GM23338 (cell line): ENCODE data around the gene ZSWIM5. TPM values are rescaled to one million over a fixed set of nuclear protein-coding genes. Genes with fewer than 3 reads are reported as not detected.

ENCODE experiments used
- ATAC-seq: fragments of 200-7000 bp; cut with Tn5 transposase; 3 replicates; pipeline ENCODE4 v1.9.1; 2020
- DNase-seq: peaks from one replicate; pipeline ENCODE4 v3.0.0-alpha.2; 2015; ENCODE audit warnings: low spot score
- H2AFZ ChIP-seq: fragments of 200-600 bp; sonication (generic); 2 replicates; pipeline ENCODE4 v1.8.0; 2016; ENCODE audit warnings: antibody characterized with exemption, mild to moderate bottlenecking, moderate library complexity
- H3F3A ChIP-seq: fragments of 200-600 bp; sonication (generic); replicated peaks from 2 replicates; pipeline ENCODE4 v1.8.0; 2017; ENCODE audit warnings: antibody characterized with exemption, mixed run types, low read depth
- H3K27ac ChIP-seq: fragments of 200-600 bp; sonication (generic); 2 replicates; pipeline ENCODE4 v1.6.1; 2016; ENCODE audit warnings: low read depth
- H3K27me3 ChIP-seq: fragments of 200-600 bp; sonication (generic); 2 replicates; pipeline ENCODE4 v1.8.0; 2016; ENCODE audit warnings: mild to moderate bottlenecking, mixed run types, moderate library complexity; ENCODE audit not compliant: insufficient read depth
- H3K36me3 ChIP-seq: fragments of 200-600 bp; sonication (generic); 2 replicates; pipeline ENCODE4 v1.8.0; 2016; ENCODE audit warnings: mild to moderate bottlenecking; ENCODE audit not compliant: insufficient read depth
- H3K4me1 ChIP-seq: fragments of 200-600 bp; sonication (generic); 2 replicates; pipeline ENCODE4 v1.8.0; 2016; ENCODE audit warnings: mild to moderate bottlenecking, moderate library complexity; ENCODE audit not compliant: insufficient read depth
- H3K4me2 ChIP-seq: fragments of 200-600 bp; sonication (generic); 2 replicates; pipeline ENCODE4 v1.7.1; 2017; ENCODE audit warnings: mixed run types
- H3K4me3 ChIP-seq: fragments of 200-600 bp; sonication (generic); 2 replicates; pipeline ENCODE4 v1.6.1; 2016; ENCODE audit warnings: mixed run types
- H3K79me2 ChIP-seq: fragments of 200-600 bp; sonication (generic); replicated peaks from 2 replicates; pipeline ENCODE4 v1.8.0; 2017; ENCODE audit warnings: mild to moderate bottlenecking; ENCODE audit not compliant: insufficient read depth
- H3K9me2 ChIP-seq: fragments of 200-600 bp; sonication (generic); 2 replicates; pipeline ENCODE4 v1.8.0; 2017; ENCODE audit not compliant: insufficient read depth
- H4K20me1 ChIP-seq: fragments of 200-600 bp; sonication (generic); replicated peaks from 2 replicates; pipeline ENCODE4 v1.8.0; 2017; ENCODE audit warnings: mild to moderate bottlenecking; ENCODE audit not compliant: insufficient read depth
- H3K27ac Mint-ChIP-seq: 2 replicates; pipeline ENCODE4 v1.8.0; 2020; ENCODE audit warnings: inconsistent platforms, mild to moderate bottlenecking, moderate library complexity, mixed read lengths
- H3K27me3 Mint-ChIP-seq: 3 replicates; pipeline ENCODE4 v1.8.0; 2022; ENCODE audit warnings: low read depth, mild to moderate bottlenecking, moderate library complexity, mixed read lengths, inconsistent platforms; ENCODE audit not compliant: insufficient read depth, poor library complexity
- H3K36me3 Mint-ChIP-seq: 3 replicates; pipeline ENCODE4 v1.8.0; 2021; ENCODE audit warnings: low read depth, mild to moderate bottlenecking, inconsistent platforms, moderate library complexity, mixed read lengths
- H3K4me1 Mint-ChIP-seq: 3 replicates; pipeline ENCODE4 v1.8.0; 2020; ENCODE audit warnings: mild to moderate bottlenecking, inconsistent platforms, mixed read lengths
- H3K4me3 Mint-ChIP-seq: 3 replicates; pipeline ENCODE4 v1.8.0; 2021; ENCODE audit warnings: moderate library complexity, mild to moderate bottlenecking, inconsistent platforms, mixed read lengths
- H3K9me3 Mint-ChIP-seq: 3 replicates; pipeline ENCODE4 v1.8.0; 2020; ENCODE audit warnings: moderate library complexity, mild to moderate bottlenecking, inconsistent platforms, mixed read lengths
- CREB1 ChIP-seq: fragments of 250-450 bp; sonication (Bioruptor Pico); IDR thresholded peaks from 2 replicates; pipeline ENCODE4 v1.5.0; 2020; ENCODE audit warnings: low read depth, mild to moderate bottlenecking, moderate library complexity
- EZH2 ChIP-seq: fragments of 200-600 bp; sonication (generic); IDR thresholded peaks from one replicate; pipeline ENCODE4 v1.8.0; 2017; ENCODE audit warnings: antibody characterized with exemption, mild to moderate bottlenecking, low read depth; ENCODE audit not compliant: unreplicated experiment
- NANOG ChIP-seq: IDR thresholded peaks from 2 replicates; pipeline ENCODE4 v1.6.1; 2016; ENCODE audit warnings: antibody characterized with exemption, borderline replicate concordance
- STAT1 ChIP-seq: IDR thresholded peaks from one replicate; pipeline ENCODE4 v1.6.1; 2016; ENCODE audit warnings: antibody characterized with exemption; ENCODE audit not compliant: unreplicated experiment
- ZNF114 ChIP-seq: fragments of 250-450 bp; sonication (Bioruptor Pico); IDR thresholded peaks from 2 replicates; pipeline ENCODE4 v1.5.0; 2020; ENCODE audit warnings: mild to moderate bottlenecking, moderate library complexity
- ZNF331 ChIP-seq: fragments of 250-450 bp; sonication (Bioruptor Pico); IDR thresholded peaks from 2 replicates; pipeline ENCODE4 v1.5.0; 2020; ENCODE audit warnings: low read depth, mild to moderate bottlenecking, moderate library complexity
- polyA plus RNA-seq: library from polyadenylated mRNA; unstranded; fragments of >200 nt; fragmentation: Nextera tagmentation; extraction: Ambion mirVana; gene quantifications from 2 replicates; pipeline ENCODE4 v1.2.1, GENCODE V29; 2016
- total RNA-seq: library from RNA; depleted of rRNA; stranded (reverse); fragments of >200 nt; shearing (Covaris generic); gene quantifications from 2 replicates; pipeline ENCODE4 v1.2.3, GENCODE V29; 2014
- TF ChIP-seq, protein P1 (sequence below): fragments of 250-450 bp; sonication (Bioruptor Pico); IDR thresholded peaks from 2 replicates; pipeline ENCODE4 v1.5.0; 2020; ENCODE audit warnings: mild to moderate bottlenecking, moderate library complexity
- TF ChIP-seq, protein P2 (sequence below), 2 experiments: fragments of 200-600 bp in 1 of 2; sonication (generic) in 1 of 2; conservative IDR thresholded peaks; 2 replicates each; pipeline versions ENCODE4 v1.5.1 to v1.6.1; 2016 to 2017; ENCODE audit warnings: antibody characterized with exemption in 2 of 2, low read depth in 2 of 2, mild to moderate bottlenecking in 2 of 2, moderate library complexity in 1 of 2

Gene ZSWIM5
- total and polyA plus RNA-seq, 2 experiments from 2014 or later: 0.65 to 3.6 TPM

DNA sequence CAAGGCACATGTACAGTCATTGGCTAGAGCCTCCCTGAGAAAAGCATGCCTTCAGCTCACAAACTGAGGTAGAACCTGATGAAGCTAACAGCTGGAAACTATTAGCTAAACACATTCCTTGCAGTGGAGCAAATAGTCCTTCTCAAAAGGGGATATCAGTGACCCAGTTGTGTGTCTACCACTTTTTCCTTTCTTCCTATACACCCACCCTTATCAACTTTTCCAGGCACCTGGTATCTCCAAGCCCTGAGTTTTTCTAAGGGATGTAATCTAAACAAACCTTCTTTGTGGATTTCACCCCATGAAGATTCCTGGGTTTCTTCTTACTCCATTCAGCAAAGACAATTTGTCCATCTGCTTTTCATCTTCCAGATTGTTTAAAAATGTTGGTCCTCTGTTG lies 10.5 kb upstream of the ZSWIM5 start:
- Mint-ChIP-seq H3K27ac (no peak overlapping the region), H3K27me3 (peaks cover 4% of the 10 kb centered on the region), H3K36me3 (no peaks in the 10 kb centered on the region), H3K4me1 (peaks cover 3% of the 10 kb centered on the region; the same call in 2 of the 3 replicates), H3K4me3 (no peak overlapping the region), H3K9me3 (no peaks in the 10 kb centered on the region; the same call in 2 of the 3 replicates)
- Histone ChIP-seq H3K27me3 (no peaks in the 10 kb centered on the region), H3K36me3 (no peaks in the 10 kb centered on the region), H3K27ac (no peak overlapping the region), H3K79me2 (no peaks in the 10 kb centered on the region), H3K4me3 (no peak overlapping the region), H3F3A (no peaks in the 10 kb centered on the region), H3K4me1 (no peaks in the 10 kb centered on the region), H3K4me2 (no peak overlapping the region), H2AFZ (no peak overlapping the region), H4K20me1 (no peaks in the 10 kb centered on the region), H3K9me2 (0 out of 2 replicates have a peak, but pooled peaks cover 6% of the 10 kb centered on the region)
- DNase-seq (no peak), ATAC-seq (no peak)
- TF ChIP-seq NANOG (no peak), EZH2 (no peak), CREB1 (CRISPR knock-in tag) (no peak)

DNA sequence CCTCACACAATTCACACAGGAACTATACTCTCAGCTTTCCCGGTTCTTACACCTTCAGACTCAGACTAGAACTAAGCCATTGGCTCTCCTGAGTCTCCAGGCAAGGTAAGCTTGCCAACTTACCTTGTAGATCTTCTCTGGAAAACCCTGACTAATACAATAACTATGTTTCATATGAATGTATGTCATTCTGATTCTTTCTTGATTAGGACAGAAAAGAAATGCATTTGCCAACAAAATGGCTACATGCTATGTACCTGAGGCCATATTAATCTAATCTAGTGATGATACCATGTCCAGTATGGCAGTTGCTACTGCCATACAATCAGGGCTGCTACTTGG lies 9.8 kb upstream of the ZSWIM5 start:
- Mint-ChIP-seq H3K27me3 (peaks cover 4% of the 10 kb centered on the region), H3K9me3 (no peaks in the 10 kb centered on the region)
- H2AFZ ChIP-seq: no peak overlapping the region

More for the DNA sequence above, 9.8 kb upstream of the ZSWIM5 start:
- H3K4me1 Mint-ChIP-seq: peaks cover 3% of the 10 kb centered on the region; the same call in 2 of the 3 replicates
- H3K36me3 ChIP-seq: no peaks in the 10 kb centered on the region
- no peak overlapping the region for H3K4me3 Mint-ChIP-seq
- H4K20me1 ChIP-seq: no peaks in the 10 kb centered on the region
- H3K27ac Mint-ChIP-seq: no peak overlapping the region
- no peak for ATAC-seq
- no peaks in the 10 kb centered on the region for H3K36me3 Mint-ChIP-seq
- no peak overlapping the region for H3K27ac ChIP-seq
- 0 out of 2 replicates have a peak, but pooled peaks cover 3% of the 10 kb centered on the region for H3K9me2 ChIP-seq
- no peaks in the 10 kb centered on the region for H3F3A ChIP-seq
- no peak overlapping the region for H3K4me2 ChIP-seq
- no peaks in the 10 kb centered on the region for H3K79me2 ChIP-seq
- TF ChIP-seq CREB1 (CRISPR knock-in tag) (no peak), NANOG (no peak), ZNF114 (CRISPR knock-in tag) (no peak), ZNF331 (CRISPR knock-in tag) (no peak), STAT1 (no peak), EZH2 (no peak)
- TF ChIP-seq, protein P1, sequence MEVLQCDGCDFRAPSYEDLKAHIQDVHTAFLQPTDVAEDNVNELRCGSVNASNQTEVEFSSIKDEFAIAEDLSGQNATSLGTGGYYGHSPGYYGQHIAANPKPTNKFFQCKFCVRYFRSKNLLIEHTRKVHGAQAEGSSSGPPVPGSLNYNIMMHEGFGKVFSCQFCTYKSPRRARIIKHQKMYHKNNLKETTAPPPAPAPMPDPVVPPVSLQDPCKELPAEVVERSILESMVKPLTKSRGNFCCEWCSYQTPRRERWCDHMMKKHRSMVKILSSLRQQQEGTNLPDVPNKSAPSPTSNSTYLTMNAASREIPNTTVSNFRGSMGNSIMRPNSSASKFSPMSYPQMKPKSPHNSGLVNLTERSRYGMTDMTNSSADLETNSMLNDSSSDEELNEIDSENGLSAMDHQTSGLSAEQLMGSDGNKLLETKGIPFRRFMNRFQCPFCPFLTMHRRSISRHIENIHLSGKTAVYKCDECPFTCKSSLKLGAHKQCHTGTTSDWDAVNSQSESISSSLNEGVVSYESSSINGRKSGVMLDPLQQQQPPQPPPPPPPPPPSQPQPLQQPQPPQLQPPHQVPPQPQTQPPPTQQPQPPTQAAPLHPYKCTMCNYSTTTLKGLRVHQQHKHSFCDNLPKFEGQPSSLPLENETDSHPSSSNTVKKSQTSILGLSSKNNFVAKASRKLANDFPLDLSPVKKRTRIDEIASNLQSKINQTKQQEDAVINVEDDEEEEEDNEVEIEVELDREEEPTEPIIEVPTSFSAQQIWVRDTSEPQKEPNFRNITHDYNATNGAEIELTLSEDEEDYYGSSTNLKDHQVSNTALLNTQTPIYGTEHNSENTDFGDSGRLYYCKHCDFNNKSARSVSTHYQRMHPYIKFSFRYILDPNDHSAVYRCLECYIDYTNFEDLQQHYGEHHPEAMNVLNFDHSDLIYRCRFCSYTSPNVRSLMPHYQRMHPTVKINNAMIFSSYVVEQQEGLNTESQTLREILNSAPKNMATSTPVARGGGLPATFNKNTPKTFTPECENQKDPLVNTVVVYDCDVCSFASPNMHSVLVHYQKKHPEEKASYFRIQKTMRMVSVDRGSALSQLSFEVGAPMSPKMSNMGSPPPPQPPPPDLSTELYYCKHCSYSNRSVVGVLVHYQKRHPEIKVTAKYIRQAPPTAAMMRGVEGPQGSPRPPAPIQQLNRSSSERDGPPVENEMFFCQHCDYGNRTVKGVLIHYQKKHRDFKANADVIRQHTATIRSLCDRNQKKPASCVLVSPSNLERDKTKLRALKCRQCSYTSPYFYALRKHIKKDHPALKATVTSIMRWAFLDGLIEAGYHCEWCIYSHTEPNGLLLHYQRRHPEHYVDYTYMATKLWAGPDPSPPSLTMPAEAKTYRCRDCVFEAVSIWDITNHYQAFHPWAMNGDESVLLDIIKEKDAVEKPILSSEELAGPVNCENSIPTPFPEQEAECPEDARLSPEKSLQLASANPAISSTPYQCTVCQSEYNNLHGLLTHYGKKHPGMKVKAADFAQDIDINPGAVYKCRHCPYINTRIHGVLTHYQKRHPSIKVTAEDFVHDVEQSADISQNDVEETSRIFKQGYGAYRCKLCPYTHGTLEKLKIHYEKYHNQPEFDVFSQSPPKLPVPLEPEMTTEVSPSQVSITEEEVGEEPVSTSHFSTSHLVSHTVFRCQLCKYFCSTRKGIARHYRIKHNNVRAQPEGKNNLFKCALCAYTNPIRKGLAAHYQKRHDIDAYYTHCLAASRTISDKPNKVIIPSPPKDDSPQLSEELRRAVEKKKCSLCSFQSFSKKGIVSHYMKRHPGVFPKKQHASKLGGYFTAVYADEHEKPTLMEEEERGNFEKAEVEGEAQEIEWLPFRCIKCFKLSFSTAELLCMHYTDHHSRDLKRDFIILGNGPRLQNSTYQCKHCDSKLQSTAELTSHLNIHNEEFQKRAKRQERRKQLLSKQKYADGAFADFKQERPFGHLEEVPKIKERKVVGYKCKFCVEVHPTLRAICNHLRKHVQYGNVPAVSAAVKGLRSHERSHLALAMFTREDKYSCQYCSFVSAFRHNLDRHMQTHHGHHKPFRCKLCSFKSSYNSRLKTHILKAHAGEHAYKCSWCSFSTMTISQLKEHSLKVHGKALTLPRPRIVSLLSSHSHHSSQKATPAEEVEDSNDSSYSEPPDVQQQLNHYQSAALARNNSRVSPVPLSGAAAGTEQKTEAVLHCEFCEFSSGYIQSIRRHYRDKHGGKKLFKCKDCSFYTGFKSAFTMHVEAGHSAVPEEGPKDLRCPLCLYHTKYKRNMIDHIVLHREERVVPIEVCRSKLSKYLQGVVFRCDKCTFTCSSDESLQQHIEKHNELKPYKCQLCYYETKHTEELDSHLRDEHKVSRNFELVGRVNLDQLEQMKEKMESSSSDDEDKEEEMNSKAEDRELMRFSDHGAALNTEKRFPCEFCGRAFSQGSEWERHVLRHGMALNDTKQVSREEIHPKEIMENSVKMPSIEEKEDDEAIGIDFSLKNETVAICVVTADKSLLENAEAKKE: no peak
- TF ChIP-seq, protein P2, sequence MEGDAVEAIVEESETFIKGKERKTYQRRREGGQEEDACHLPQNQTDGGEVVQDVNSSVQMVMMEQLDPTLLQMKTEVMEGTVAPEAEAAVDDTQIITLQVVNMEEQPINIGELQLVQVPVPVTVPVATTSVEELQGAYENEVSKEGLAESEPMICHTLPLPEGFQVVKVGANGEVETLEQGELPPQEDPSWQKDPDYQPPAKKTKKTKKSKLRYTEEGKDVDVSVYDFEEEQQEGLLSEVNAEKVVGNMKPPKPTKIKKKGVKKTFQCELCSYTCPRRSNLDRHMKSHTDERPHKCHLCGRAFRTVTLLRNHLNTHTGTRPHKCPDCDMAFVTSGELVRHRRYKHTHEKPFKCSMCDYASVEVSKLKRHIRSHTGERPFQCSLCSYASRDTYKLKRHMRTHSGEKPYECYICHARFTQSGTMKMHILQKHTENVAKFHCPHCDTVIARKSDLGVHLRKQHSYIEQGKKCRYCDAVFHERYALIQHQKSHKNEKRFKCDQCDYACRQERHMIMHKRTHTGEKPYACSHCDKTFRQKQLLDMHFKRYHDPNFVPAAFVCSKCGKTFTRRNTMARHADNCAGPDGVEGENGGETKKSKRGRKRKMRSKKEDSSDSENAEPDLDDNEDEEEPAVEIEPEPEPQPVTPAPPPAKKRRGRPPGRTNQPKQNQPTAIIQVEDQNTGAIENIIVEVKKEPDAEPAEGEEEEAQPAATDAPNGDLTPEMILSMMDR (conservative IDR thresholded peaks at IDR 0.05; ENCODE audit: low read depth in 2 of 2): no peak
- no peak for DNase-seq
- no peaks in the 10 kb centered on the region for H3K27me3 ChIP-seq
- no peak overlapping the region for H3K4me3 ChIP-seq
- H3K4me1 ChIP-seq: no peaks in the 10 kb centered on the region
